ENCODE measurements around the gene CASP8. TPM values are rescaled to one million over a fixed set of nuclear protein-coding genes. Genes with fewer than 3 reads are reported as not detected.
A peak's percentile ranks its signal among the peaks of the same experiment; 100 is the strongest.

CASP8 gene
- total RNA-seq, 1 donor from 2014 or later: 14.2 TPM

- Histone ChIP-seq H3K27me3 (ENCODE audit: control insufficient read depth, insufficient read depth, low read length) (no peaks in the 10 kb centered on the region), H3K36me3 (ENCODE audit: control insufficient read depth, insufficient read depth, low read length) (no peaks in the 10 kb centered on the region), H3K4me3 (ENCODE audit: low read depth, low read length) (no peak overlapping the region)
- TF ChIP-seq, protein P1, sequence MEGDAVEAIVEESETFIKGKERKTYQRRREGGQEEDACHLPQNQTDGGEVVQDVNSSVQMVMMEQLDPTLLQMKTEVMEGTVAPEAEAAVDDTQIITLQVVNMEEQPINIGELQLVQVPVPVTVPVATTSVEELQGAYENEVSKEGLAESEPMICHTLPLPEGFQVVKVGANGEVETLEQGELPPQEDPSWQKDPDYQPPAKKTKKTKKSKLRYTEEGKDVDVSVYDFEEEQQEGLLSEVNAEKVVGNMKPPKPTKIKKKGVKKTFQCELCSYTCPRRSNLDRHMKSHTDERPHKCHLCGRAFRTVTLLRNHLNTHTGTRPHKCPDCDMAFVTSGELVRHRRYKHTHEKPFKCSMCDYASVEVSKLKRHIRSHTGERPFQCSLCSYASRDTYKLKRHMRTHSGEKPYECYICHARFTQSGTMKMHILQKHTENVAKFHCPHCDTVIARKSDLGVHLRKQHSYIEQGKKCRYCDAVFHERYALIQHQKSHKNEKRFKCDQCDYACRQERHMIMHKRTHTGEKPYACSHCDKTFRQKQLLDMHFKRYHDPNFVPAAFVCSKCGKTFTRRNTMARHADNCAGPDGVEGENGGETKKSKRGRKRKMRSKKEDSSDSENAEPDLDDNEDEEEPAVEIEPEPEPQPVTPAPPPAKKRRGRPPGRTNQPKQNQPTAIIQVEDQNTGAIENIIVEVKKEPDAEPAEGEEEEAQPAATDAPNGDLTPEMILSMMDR (IDR thresholded peaks at IDR 0.05; ENCODE audit: insufficient read depth, low read length, poor library complexity, severe bottlenecking): no peak
- no peak for DNase-seq (ENCODE audit: low read depth)
Observed at GRCh38 chr2:201232467-201232815, 27.9 kb upstream of the CASP8 start.

GRCh38 chr2:201233192-201233811 is 27.0 kb upstream of the CASP8 start:
- no peak for DNase-seq (ENCODE audit: low read depth)
- no peaks in the 10 kb centered on the region for H3K36me3 ChIP-seq (ENCODE audit: control insufficient read depth, insufficient read depth, low read length)
- TF ChIP-seq, protein P1 (IDR thresholded peaks at IDR 0.05; ENCODE audit: insufficient read depth, low read length, poor library complexity, severe bottlenecking): no peak
- no peaks in the 10 kb centered on the region for H3K27me3 ChIP-seq (ENCODE audit: control insufficient read depth, insufficient read depth, low read length)
- peak overlapping the region; percentile 23 for H3K4me3 ChIP-seq (ENCODE audit: low read depth, low read length)

DNA sequence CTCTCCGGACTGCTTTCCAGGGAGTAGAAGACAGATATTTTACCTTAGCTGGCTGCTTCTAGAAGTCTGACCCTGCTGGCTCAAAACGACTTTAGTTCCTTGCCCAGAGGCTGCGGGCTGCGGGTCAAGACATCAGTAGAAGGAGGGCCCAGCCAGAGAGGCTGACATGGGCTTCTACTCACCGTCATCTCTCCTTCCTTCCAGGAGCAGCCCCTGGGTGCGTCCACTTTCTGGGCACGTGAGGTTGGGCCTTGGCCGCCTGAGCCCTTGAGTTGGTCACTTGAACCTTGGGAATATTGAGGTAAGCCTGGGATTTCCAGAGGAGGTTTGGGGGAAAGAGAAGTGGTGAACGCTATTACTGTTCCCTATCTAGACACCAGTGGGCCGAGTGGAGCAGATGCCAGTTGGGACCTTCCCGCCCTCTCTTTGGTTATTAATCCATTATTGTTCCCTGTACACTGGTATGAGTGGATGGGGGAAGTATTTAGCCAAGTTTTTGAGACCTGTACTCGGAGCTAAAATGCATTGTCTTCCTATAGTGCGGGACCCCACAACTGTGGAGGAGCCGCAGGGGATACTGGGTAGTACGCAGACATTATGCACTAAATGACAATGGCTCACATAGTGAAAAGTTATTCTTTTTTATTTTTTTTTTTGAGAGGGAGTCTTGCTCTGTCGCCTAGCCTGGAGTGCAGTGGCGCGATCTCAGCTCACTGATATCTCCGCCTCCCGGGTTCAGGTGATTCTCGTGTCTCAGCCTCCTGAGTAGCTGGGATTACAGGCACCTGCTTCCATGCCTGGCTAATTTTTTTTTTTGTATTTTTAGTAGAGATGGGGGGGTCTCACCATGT is 26.3 kb upstream of the CASP8 start:
- TF ChIP-seq, protein P1 (IDR thresholded peaks at IDR 0.05; ENCODE audit: insufficient read depth, low read length, poor library complexity, severe bottlenecking): no peak
- no peak for DNase-seq (ENCODE audit: low read depth)
- Histone ChIP-seq H3K4me3 (ENCODE audit: low read depth, low read length) (peak overlapping the region; percentile 23), H3K36me3 (ENCODE audit: control insufficient read depth, insufficient read depth, low read length) (no peaks in the 10 kb centered on the region), H3K27me3 (ENCODE audit: control insufficient read depth, insufficient read depth, low read length) (no peaks in the 10 kb centered on the region)

GRCh38 chr2:201234663-201235135 is 25.6 kb upstream of the CASP8 start:
- TF ChIP-seq, protein P1 (IDR thresholded peaks at IDR 0.05; ENCODE audit: insufficient read depth, low read length, poor library complexity, severe bottlenecking): no peak
- Histone ChIP-seq H3K27me3 (ENCODE audit: control insufficient read depth, insufficient read depth, low read length) (no peaks in the 10 kb centered on the region), H3K36me3 (ENCODE audit: control insufficient read depth, insufficient read depth, low read length) (no peaks in the 10 kb centered on the region), H3K4me3 (ENCODE audit: low read depth, low read length) (no peak overlapping the region)
- no peak for DNase-seq (ENCODE audit: low read depth)

DNA sequence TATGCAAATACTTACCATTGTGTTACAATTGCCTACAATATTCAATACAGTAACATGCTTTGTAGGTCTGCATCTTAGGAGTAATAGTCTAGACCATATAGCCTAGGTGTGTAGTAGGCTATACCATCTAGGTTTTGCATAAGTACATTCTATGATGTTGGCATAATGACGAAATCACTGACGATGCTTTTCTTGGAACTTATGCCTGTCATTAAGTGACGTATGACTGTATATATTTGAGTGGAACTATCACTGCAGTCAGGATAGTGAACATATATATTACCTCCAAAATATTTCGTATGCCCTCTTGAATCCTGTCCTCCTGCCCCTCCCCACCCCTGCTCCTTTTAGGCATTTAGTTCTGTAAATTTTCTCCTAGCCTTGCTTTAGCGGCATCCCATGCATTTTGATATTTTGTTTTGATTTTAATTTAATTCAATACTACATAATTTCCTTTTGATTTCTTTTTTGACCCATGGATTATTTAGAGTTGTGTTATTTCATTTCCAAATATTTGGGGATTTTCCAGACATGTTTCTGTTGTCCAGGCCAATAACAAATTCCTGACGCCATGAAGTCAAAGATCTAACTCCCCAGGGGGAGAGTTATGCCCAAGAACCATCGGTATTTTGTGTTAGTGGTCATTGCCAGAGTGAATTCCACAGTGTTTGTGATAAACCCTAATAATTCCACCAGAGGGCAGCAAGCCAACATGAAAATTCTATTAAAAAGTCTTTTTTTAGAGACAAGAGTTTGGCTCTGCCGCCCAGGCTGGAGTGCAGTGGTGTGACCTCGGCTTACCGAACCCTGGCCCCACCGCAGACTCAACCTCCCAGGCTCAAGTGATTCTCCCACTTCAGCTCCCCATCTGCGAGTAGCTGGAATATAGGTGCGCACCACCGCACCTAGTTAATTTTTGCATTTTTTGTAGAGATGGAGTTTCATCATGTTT is 24.2 kb upstream of the CASP8 start:
- Histone ChIP-seq H3K36me3 (ENCODE audit: control insufficient read depth, insufficient read depth, low read length) (no peaks in the 10 kb centered on the region), H3K27me3 (ENCODE audit: control insufficient read depth, insufficient read depth, low read length) (no peaks in the 10 kb centered on the region), H3K4me3 (ENCODE audit: low read depth, low read length) (no peak overlapping the region)
- DNase-seq (ENCODE audit: low read depth): no peak
- TF ChIP-seq, protein P1 (IDR thresholded peaks at IDR 0.05; ENCODE audit: insufficient read depth, low read length, poor library complexity, severe bottlenecking): peak; percentile 54

Data from kidney epithelial cell (primary cell).